GM18951 (cell line): Measurements from ENCODE around the gene WDR70.
"Not testable (repeated sequence)": the region's sequence is repeated elsewhere in the genome, so short reads cannot be mapped to it uniquely, and the experiment has no call there.

Experiments used
- POLR2A ChIP-seq: IDR thresholded peaks from 4 replicates; pipeline ENCODE4 v1.6.1; 2011; ENCODE audit warnings: mild to moderate bottlenecking; ENCODE audit not compliant: insufficient read length, insufficient read depth; ENCODE audit errors: extremely low read depth
- in situ Hi-C: fragments of 300-500 bp; cut with MboI; formaldehyde crosslinking; loops from one replicate; pipeline ENCODE4 v1.12.0; 2022; ENCODE audit warnings: low sequenced_read_pairs, mixed read lengths, inconsistent platforms; ENCODE audit not compliant: unreplicated experiment

WDR70 gene

DNA sequence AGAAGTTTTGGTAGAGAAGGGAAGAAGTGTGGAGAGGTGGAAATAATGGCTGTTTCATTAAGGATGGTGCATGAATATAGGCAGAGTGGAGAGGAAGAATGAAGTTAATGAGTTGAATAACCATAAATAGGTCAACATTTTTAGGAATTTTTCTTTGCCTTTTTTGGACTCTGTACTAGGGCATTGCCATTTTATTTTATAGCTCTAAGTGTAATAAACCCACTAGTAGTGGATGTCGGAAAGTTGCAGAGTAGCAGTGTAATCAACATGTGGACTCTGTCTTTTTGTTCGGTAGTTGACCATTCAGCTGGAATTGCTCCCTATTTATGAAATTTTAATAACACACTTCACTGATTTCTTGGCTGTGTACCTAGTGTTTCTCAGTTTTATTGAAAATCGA lies 199.1 kb downstream of the WDR70 start:
- in situ Hi-C loops = no loop called here
- TF ChIP-seq POLR2A = no peak

DNA sequence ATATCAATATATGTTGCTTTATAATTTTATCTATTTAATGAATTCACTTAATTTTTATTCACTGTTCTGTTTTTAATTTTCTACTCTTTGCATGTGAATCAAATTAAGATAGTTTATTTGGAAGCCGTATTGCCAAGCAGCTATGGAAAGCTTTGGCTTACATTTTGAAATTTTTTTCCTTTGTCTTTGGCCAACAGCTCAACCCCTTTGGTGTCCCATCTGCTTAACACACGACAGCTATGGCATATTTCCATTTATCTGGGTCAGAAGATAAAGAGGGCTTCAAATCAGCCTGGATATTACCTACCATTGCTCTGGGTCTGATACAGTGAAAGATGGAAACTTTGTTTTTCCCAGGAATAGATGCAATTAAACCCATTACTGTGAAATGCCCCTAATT lies 201.0 kb downstream of the WDR70 start:
- in situ Hi-C loops = no loop called here
- no peak for TF ChIP-seq POLR2A

DNA sequence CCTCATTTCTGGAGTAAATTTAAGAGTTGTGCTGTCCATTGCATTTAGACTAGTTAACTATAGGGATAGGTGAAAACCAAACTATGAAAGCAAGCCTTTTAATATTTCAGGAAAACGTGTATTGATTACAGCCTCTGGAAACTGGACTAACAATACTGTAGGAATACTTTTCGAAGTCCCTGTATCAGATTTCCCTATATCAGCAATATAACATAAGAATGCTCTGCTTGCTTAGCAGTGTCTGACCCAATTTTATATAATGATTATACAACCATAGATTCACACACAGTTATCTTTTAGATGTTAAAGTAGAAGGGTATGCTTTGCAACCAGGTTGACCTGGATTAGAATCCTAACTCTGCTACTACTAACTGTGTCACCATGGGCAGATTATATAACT lies 203.1 kb downstream of the WDR70 start:
- in situ Hi-C loops = no loop called here
- no peak for TF ChIP-seq POLR2A

DNA sequence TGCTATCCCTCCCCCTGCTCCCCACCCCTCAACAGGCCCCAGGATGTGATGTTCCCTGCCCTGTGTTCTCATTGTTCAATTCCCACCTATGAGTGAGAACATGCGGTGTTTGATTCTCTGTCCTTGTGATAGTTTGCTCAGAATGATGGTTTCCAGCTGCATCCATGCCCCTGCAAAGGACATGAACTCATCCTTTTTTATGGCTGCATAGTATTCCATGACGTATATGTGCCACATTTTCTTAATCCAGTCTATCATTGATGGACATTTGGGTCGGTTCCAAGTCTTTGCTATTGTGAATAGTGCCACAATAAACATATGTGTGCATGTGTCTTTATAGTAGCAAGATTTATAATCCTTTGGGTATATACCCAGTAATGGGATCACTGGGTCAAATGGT lies 214.2 kb downstream of the WDR70 start:
- in situ Hi-C loops = not testable (repeated sequence)

DNA sequence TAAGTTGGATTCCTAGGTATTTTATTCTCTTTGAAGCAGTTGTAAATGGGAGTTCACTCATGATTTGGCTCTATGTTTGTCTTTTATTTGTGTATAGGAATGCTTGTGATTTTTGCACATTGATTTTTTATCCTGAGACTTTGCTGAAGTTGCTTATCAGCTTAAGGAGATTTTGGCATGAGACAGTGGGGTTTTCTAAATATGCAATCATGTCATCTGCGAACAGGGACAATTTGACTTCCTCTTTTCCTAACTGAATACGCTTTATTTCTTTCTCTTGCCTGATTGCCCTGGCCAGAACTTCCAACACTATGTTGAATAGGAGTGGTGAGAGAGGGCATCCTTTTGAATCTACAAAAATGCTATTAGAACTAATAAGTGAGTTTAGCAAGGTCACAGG lies 215.7 kb downstream of the WDR70 start:
- in situ Hi-C loops = not testable (repeated sequence)

DNA sequence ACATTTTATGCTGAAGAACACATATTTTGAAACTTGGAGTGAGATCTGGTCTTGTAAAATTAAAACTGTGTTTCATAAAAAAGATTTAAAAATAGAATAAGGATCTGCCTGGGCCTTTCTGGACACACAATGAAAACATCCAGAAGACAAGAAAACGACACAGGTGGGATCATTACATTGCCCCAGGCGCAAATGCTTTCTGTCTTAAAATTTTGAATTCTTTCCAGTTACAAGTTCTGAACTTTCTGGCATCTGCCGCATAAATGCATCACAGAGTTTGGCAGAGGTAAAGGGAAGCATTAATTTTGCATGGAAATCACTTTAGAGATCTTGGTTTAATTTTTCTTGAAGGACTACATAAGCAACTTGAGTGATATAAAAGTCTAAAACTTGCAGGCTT lies 219.6 kb downstream of the WDR70 start:
- in situ Hi-C loops = no loop called here
- TF ChIP-seq POLR2A = no peak

DNA sequence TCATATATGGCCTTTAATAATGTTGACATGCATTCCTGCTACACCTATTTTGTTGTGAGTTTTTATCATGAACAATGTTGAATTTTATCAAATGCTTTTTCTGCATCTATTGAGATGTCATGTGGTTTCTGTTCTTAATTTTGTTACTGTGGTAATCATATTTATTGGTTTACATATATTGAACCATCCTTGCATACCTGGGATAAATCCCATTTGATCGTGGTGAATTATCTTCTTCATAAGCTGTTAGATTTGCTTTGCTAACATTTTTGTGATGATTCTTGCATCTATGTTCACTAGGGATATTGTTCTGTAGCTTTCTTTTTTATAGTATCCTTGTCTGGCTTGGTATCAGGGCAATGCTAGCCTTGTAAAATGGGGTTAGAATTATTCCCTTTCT lies 222.0 kb downstream of the WDR70 start:
- in situ Hi-C loops = no loop called here
- no peak for TF ChIP-seq POLR2A

DNA sequence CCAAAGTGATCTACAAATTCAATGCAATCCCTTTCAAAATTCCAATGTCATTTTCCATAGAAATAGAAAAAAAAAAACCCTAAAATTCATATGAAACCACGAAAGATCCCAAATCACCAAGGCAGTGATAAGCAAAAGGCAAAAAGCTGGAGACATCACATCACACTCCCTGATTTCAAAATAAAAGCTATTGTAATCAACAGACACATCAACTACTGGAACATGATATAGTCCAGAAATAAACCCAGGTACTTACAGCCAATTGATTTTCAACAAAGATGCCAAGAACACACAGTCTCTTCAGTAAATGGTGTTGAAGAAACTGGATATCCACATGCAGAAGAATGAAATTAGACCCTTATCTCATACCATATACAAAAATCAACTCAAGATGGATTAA lies 224.0 kb downstream of the WDR70 start:
- in situ Hi-C loops = no loop called here
- no peak for TF ChIP-seq POLR2A

DNA sequence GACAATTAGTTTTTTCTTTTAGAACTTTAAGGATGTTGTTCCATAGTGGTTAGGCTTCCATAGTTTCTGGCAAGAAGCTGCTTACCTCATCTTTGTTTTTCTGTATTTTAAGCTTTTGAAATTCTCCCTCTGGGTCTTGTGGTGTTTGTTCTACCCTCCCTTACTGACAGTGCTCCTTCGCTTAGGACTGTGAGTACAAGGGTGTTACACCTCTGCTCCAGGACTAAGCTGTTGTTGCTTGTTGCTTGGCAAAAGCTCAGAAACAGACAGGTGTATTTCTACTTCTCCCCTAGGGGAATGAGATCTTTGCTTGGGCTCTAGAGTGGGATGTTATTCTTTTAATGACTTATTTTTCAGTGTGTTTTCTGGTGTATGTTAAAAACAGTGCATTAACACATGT lies 225.2 kb downstream of the WDR70 start:
- in situ Hi-C loops = no loop called here
- no peak for TF ChIP-seq POLR2A

DNA sequence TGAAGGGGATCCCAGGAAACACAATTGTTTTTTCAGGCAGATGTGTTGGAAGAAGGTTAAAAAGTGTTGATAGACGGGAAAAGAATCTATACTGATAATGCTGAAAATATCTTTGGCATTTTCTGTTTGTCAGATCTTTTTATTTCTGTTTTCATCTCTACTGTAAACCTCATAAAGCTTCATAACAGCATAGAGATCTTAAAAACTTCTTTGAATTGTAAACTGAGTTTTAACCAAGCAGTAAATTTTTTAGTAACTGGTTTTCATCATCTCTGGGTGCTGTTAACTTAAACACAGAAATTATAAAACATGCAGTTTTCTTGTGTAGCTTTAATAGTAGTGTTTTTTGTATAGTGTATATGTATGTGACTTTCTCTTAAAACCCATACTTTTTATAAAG lies 227.0 kb downstream of the WDR70 start:
- in situ Hi-C loops = no loop called here
- no peak for TF ChIP-seq POLR2A

DNA sequence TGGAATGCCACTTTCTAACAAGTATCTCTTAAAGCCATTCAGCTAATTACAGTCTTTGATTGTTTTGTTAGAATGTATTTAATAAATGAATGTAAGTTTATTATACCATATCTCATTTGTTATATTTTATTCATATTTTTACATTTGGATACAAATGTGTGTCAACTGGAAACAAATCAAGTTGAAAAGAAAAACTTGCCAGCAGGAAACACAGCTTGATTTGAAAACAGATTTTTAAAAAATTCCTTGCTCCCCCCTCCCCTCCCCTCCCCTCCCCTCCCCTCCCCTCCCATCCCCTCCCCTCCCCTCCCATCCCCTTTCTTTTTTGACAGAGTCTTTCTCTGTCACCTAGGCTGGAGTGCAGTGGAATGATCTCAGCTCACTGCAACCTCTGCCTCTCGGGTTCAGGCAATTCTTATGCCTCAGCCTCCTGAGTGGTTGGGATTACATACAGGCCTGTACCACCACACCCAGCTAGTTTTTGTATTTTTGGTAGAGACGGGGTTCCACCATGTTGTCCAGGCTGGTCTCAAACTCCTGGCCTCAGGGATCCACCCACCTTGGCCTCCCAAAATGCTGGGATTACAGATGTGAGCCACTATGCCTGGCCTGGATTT lies 227.6 kb downstream of the WDR70 start:
- no peak for TF ChIP-seq POLR2A

DNA sequence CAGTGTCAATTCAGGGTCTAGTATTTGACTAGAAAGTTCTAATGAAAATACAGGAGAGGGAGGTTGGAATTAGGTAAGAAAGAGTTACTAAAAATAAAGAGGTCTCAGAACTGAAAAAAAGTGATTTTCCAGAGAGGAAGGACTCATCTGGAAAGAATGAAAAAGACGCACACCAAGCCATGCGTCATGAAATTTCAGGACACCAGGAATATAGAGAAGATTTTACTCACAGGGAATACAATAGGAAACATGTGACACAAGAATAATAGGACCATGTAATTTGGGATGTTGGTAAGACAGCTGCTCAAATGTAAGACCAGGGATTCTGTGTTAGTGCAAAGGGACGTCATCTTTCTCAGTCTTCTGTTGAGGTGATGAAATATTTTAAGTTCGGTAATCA lies 236.1 kb downstream of the WDR70 start:
- no peak for TF ChIP-seq POLR2A
- in situ Hi-C loops = no loop called here

More for the DNA sequence above, 227.6 kb downstream of the WDR70 start:
- in situ Hi-C loops = no loop called here

DNA sequence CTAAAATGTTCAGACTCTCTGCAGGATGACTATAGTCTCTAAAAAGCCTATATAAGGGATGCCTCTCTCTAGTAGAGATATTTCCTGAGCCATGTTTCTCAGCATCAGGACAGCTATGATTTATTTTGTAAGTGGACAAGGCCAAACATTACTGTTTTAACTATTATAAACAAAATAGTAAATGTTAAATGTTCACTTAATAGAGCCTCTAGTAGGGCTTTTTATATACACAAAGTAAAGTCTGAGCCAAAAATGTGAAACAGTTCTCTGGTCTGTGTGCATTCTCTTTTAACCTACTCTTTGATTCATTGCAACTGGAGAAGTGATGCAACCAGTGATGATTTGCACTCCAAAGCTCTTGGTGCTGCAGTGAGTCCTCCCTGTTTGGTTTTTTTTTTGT lies 240.2 kb downstream of the WDR70 start:
- no peak for TF ChIP-seq POLR2A
- in situ Hi-C loops = no loop called here

DNA sequence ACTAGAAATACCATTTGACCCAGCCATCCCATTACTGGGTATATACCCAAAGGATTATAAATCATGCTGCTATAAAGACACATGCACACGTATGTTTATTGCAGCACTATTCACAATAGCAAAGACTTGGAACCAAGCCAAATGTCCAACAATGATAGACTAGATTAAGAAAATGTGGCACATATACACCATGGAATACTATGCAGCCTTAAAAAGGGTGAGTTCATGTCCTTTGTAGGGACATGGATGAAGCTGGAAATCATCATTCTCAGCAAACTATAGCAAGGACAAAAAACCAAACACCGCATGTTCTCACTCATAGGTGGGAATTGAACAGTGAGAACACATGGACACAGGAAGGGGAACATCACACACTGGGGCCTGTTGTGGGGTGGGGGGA lies 243.2 kb downstream of the WDR70 start:
- in situ Hi-C loops = not testable (repeated sequence)

DNA sequence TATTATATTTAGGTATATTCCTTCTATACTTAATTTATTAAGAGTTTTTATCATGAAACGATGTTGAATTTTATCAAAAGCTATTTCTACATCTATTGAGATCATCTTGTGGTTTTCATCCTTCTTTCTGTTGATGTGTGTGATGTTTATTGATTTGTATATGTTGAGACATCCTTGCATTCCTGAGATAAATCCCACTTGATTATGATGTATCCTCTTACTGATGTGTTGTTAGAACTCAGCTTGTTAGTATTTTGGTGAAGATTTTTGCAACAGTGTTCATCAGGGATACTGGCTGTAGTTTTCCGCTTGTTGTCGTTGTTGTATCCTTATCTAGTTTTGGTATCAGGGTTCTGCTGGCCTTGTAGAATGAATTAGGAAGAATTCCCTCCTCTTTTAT lies 247.1 kb downstream of the WDR70 start:
- no peak for TF ChIP-seq POLR2A
- in situ Hi-C loops = no loop called here
